NT2/D1 (cell line): ENCODE results near the gene ELOVL2.

Source experiments
- DNase-seq: peaks from one replicate; pipeline ENCODE4 v3.0.0-alpha.2; 2011; ENCODE audit warnings: low read depth, low spot score
- H3K27me3 ChIP-seq: 2 replicates; pipeline ENCODE4 v1.6.0; 2011; ENCODE audit warnings: mild to moderate bottlenecking; ENCODE audit not compliant: insufficient read length, insufficient read depth
- H3K36me3 ChIP-seq: 2 replicates; pipeline ENCODE4 v1.6.1; 2011; ENCODE audit warnings: mild to moderate bottlenecking, low read length, mixed read lengths; ENCODE audit not compliant: insufficient read depth, insufficient read length
- H3K4me1 ChIP-seq: 2 replicates; pipeline ENCODE4 v1.5.1; 2011; ENCODE audit not compliant: insufficient read depth, insufficient read length
- H3K4me3 ChIP-seq: 2 replicates; pipeline ENCODE4 v1.5.1; 2011; ENCODE audit warnings: low read depth; ENCODE audit not compliant: insufficient read length
- H3K9ac ChIP-seq: 2 replicates; pipeline ENCODE4 v1.6.0; 2011; ENCODE audit warnings: low read depth; ENCODE audit not compliant: insufficient read length
- H3K9me3 ChIP-seq: 2 replicates; pipeline ENCODE4 v1.5.1; 2011; ENCODE audit warnings: mild to moderate bottlenecking, low read length; ENCODE audit not compliant: insufficient read depth
- SUZ12 ChIP-seq: IDR thresholded peaks from 2 replicates; pipeline ENCODE4 v1.6.1; 2011; ENCODE audit not compliant: insufficient read length, insufficient read depth; ENCODE audit errors: extremely low read depth
- YY1 ChIP-seq: IDR thresholded peaks from 2 replicates; pipeline ENCODE4 v1.6.1; 2011; ENCODE audit not compliant: insufficient read length, insufficient read depth
- ZNF274 ChIP-seq: IDR thresholded peaks from 2 replicates; pipeline ENCODE4 v1.6.1; 2011; ENCODE audit warnings: mild to moderate bottlenecking, low read depth, low read length

ELOVL2 gene

GRCh38 chr6:11067348-11067747 lies 23.2 kb upstream of the ELOVL2 start:
- Histone ChIP-seq H3K4me3 (no peak overlapping the region), H3K36me3 (no peaks in the 10 kb centered on the region), H3K27me3 (no peaks in the 10 kb centered on the region), H3K9ac (no peak overlapping the region), H3K9me3 (no peaks in the 10 kb centered on the region), H3K4me1 (no peaks in the 10 kb centered on the region)
- TF ChIP-seq SUZ12 = no peak
- TF ChIP-seq ZNF274 = no peak
- TF ChIP-seq YY1 = no peak
- DNase-seq = no peak

- no peaks in the 10 kb centered on the region for H3K27me3 ChIP-seq
- no peak overlapping the region for H3K4me3 ChIP-seq
- H3K9ac ChIP-seq = no peak overlapping the region
- no peak for DNase-seq
- no peaks in the 10 kb centered on the region for H3K4me1 ChIP-seq
- TF ChIP-seq SUZ12 (no peak), ZNF274 (no peak), YY1 (no peak)
- H3K9me3 ChIP-seq = no peaks in the 10 kb centered on the region
- no peaks in the 10 kb centered on the region for H3K36me3 ChIP-seq
Observed at GRCh38 chr6:11066505-11067347, 22.6 kb upstream of the ELOVL2 start.

GRCh38 chr6:11065436-11066202 lies 21.5 kb upstream of the ELOVL2 start:
- Histone ChIP-seq H3K9me3 (no peaks in the 10 kb centered on the region), H3K36me3 (no peaks in the 10 kb centered on the region), H3K9ac (no peak overlapping the region), H3K4me1 (no peaks in the 10 kb centered on the region), H3K4me3 (no peak overlapping the region), H3K27me3 (no peaks in the 10 kb centered on the region)
- TF ChIP-seq YY1 = no peak
- TF ChIP-seq SUZ12 = no peak
- no peak for TF ChIP-seq ZNF274
- DNase-seq = no peak

DNA sequence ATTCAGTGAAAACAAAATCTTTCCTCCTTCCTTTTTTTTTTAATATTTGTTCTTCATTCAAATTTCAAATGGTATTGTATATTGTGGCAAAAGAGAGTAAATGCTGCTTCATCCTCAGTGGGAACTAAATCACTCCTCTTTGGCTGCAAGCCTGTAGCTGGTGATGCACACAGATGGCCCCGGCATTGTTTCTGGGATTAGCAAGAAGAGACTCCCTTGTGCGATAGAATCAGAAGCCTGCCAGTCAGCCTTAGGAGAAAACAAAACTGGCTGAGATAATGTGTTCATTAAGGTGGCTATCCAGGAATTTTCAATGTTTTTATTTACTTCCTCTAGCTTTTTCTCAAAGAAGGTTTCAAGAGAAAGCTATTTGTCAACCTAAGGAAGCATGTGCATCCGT lies 20.7 kb upstream of the ELOVL2 start:
- TF ChIP-seq YY1 = no peak
- TF ChIP-seq ZNF274 = no peak
- TF ChIP-seq SUZ12 = no peak
- DNase-seq = no peak
- H3K9ac ChIP-seq = no peak overlapping the region
- no peaks in the 10 kb centered on the region for H3K36me3 ChIP-seq
- H3K4me1 ChIP-seq = no peaks in the 10 kb centered on the region
- no peaks in the 10 kb centered on the region for H3K27me3 ChIP-seq
- no peak overlapping the region for H3K4me3 ChIP-seq
- no peaks in the 10 kb centered on the region for H3K9me3 ChIP-seq

DNA sequence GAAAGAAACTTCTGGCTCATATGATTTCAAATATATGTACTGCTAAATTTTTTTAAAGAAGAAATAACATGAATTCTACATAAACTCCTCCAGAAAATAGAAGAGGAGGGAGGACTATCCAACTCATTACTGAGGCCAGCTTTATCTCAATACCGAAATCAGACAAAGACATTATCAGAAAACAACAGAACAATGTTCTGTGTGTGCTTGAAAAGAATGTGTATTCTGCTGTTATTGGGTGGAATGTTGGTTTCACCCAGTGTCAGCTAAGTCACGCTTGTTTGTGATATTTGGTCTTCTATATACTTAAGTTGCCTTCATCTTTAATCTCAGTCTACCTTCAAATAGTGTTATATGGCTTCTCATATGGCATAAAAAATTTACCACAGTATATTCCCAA lies 18.6 kb upstream of the ELOVL2 start:
- Histone ChIP-seq H3K4me3 (no peak overlapping the region), H3K9ac (no peak overlapping the region), H3K36me3 (no peaks in the 10 kb centered on the region), H3K9me3 (no peaks in the 10 kb centered on the region), H3K4me1 (no peaks in the 10 kb centered on the region), H3K27me3 (no peaks in the 10 kb centered on the region)
- no peak for DNase-seq
- TF ChIP-seq SUZ12 (no peak), ZNF274 (no peak), YY1 (no peak)

GRCh38 chr6:11062083-11062482 lies 18.0 kb upstream of the ELOVL2 start:
- no peaks in the 10 kb centered on the region for H3K36me3 ChIP-seq
- TF ChIP-seq YY1 (no peak), SUZ12 (no peak), ZNF274 (no peak)
- no peaks in the 10 kb centered on the region for H3K9me3 ChIP-seq
- DNase-seq = no peak
- no peaks in the 10 kb centered on the region for H3K4me1 ChIP-seq
- H3K4me3 ChIP-seq = no peak overlapping the region
- H3K9ac ChIP-seq = no peak overlapping the region
- no peaks in the 10 kb centered on the region for H3K27me3 ChIP-seq

- H3K9me3 ChIP-seq = no peaks in the 10 kb centered on the region
- H3K4me1 ChIP-seq = no peaks in the 10 kb centered on the region
- H3K9ac ChIP-seq = no peak overlapping the region
- TF ChIP-seq SUZ12 = no peak
- no peak overlapping the region for H3K4me3 ChIP-seq
- no peaks in the 10 kb centered on the region for H3K27me3 ChIP-seq
- no peaks in the 10 kb centered on the region for H3K36me3 ChIP-seq
- DNase-seq = no peak
Observed at GRCh38 chr6:11058406-11058805, 14.3 kb upstream of the ELOVL2 start.
